ENCODE measurements around the gene JPH2. TPM values are rescaled to one million over a fixed set of nuclear protein-coding genes. Genes with fewer than 3 reads are reported as not detected.

The JPH2 gene
- total RNA-seq, 1 experiment from 2014 or later = 15.8 TPM

GRCh38 chr20:44118185-44119033 lies 68.6 kb downstream of the JPH2 start:
- Histone ChIP-seq H3K4me3 (ENCODE audit: low read length) (no peak overlapping the region), H3K9ac (ENCODE audit: low read length) (no peak overlapping the region), H3K79me2 (ENCODE audit: low read length) (no peaks in the 10 kb centered on the region), H3F3A (ENCODE audit: low read length, unreplicated experiment) (no peaks in the 10 kb centered on the region), H2AFZ (ENCODE audit: low read length) (no peak overlapping the region), H3K27me3 (ENCODE audit: low read length) (no peaks in the 10 kb centered on the region), H3K9me2 (replicated peaks; ENCODE audit: low read length) (no peaks in the 10 kb centered on the region), H3K27ac (ENCODE audit: low read length) (no peak overlapping the region), H3K36me3 (ENCODE audit: low read depth, low read length) (no peaks in the 10 kb centered on the region), H3K4me1 (ENCODE audit: insufficient read depth, low read length) (peaks cover 11% of the 10 kb centered on the region; the same call in 1 of the 2 replicates), H3K9me3 (ENCODE audit: low read length) (no peaks in the 10 kb centered on the region), H4K20me1 (ENCODE audit: low read length) (no peaks in the 10 kb centered on the region), H3K4me2 (ENCODE audit: low read length) (no peak overlapping the region)
- ChIA-PET CTCF (interaction anchor here (0.6 to 2.6 kb wide), 2 partner anchors 40 to 71 kb away, joined by 3 to 85 read pairs; no protein-coding TSS in a partner anchor), POLR2A (ENCODE audit: unreplicated experiment) (no interaction called here)
- ATAC-seq (no peak), DNase-seq (no peak)
- TF ChIP-seq EZH2phosphoT487 (IDR thresholded peaks at IDR 0.05; ENCODE audit: borderline replicate concordance, low read length) = no peak
- TF ChIP-seq EZH2 (IDR thresholded peaks at IDR 0.05; ENCODE audit: low read length, unreplicated experiment) = no peak
- TF ChIP-seq, protein P1, sequence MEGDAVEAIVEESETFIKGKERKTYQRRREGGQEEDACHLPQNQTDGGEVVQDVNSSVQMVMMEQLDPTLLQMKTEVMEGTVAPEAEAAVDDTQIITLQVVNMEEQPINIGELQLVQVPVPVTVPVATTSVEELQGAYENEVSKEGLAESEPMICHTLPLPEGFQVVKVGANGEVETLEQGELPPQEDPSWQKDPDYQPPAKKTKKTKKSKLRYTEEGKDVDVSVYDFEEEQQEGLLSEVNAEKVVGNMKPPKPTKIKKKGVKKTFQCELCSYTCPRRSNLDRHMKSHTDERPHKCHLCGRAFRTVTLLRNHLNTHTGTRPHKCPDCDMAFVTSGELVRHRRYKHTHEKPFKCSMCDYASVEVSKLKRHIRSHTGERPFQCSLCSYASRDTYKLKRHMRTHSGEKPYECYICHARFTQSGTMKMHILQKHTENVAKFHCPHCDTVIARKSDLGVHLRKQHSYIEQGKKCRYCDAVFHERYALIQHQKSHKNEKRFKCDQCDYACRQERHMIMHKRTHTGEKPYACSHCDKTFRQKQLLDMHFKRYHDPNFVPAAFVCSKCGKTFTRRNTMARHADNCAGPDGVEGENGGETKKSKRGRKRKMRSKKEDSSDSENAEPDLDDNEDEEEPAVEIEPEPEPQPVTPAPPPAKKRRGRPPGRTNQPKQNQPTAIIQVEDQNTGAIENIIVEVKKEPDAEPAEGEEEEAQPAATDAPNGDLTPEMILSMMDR (conservative IDR thresholded peaks at IDR 0.05; ENCODE audit: low read depth, low read length) = no peak
- BruUV-seq (replicated peaks) = no TSS peak
- intact Hi-C loops (cut with micrococcal nuclease) = loop anchor here (10.0 kb wide), 1 partner anchor 196 kb away; the partner anchor contains the start of gene FITM2

GRCh38 chr20:44117296-44118184 lies 69.4 kb downstream of the JPH2 start:
- intact Hi-C loops (cut with micrococcal nuclease) = loop anchor here (2.0 to 10.0 kb wide), 2 partner anchors 197 to 263 kb away; partner anchors contain the start of gene FITM2
- H3K4me3 ChIP-seq (ENCODE audit: low read length) = no peak overlapping the region
- no peaks in the 10 kb centered on the region for H3K9me3 ChIP-seq (ENCODE audit: low read length)
- no peaks in the 10 kb centered on the region for H3K27me3 ChIP-seq (ENCODE audit: low read length)
- ATAC-seq (no peak), DNase-seq (no peak)
- H3K4me1 ChIP-seq (ENCODE audit: insufficient read depth, low read length) = peaks cover 11% of the 10 kb centered on the region; the same call in 1 of the 2 replicates
- TF ChIP-seq, protein P1 (conservative IDR thresholded peaks at IDR 0.05; ENCODE audit: low read depth, low read length) = no peak
- TF ChIP-seq EZH2phosphoT487 (IDR thresholded peaks at IDR 0.05; ENCODE audit: borderline replicate concordance, low read length) (no peak), EZH2 (IDR thresholded peaks at IDR 0.05; ENCODE audit: low read length, unreplicated experiment) (no peak)
- CTCF ChIA-PET = interaction anchor here (0.6 to 2.6 kb wide), 7 partner anchors 40 to 246 kb away, joined by 3 to 85 read pairs (median 4); no protein-coding TSS in a partner anchor
- no TSS peak for BruUV-seq (replicated peaks)
- H3K9me2 ChIP-seq (replicated peaks; ENCODE audit: low read length) = no peaks in the 10 kb centered on the region
- no peaks in the 10 kb centered on the region for H3K36me3 ChIP-seq (ENCODE audit: low read depth, low read length)
- no peaks in the 10 kb centered on the region for H3F3A ChIP-seq (ENCODE audit: low read length, unreplicated experiment)
- no peak overlapping the region for H2AFZ ChIP-seq (ENCODE audit: low read length)
- H3K27ac ChIP-seq (ENCODE audit: low read length) = no peak overlapping the region
- H3K4me2 ChIP-seq (ENCODE audit: low read length) = no peak overlapping the region
- no peaks in the 10 kb centered on the region for H4K20me1 ChIP-seq (ENCODE audit: low read length)
- H3K9ac ChIP-seq (ENCODE audit: low read length) = no peak overlapping the region
- POLR2A ChIA-PET (ENCODE audit: unreplicated experiment) = no interaction called here
- no peaks in the 10 kb centered on the region for H3K79me2 ChIP-seq (ENCODE audit: low read length)

Data from PC-3 (cell line).